ENCODE data around the gene NPAS3.
A peak's percentile ranks its signal among the peaks of the same experiment; 100 is the strongest.

NPAS3 gene
- long read RNA-seq, donor 1, partial matches to known transcripts, result 0 of 1 reads
- long read RNA-seq, donor 1, other reads (novel, unspliced or antisense), result 0 of 1 reads
- long read RNA-seq, donor 2, result 0 reads
- long read RNA-seq, donor 3, result 0 reads
- long read RNA-seq, donor 4, result 0 reads
- long read RNA-seq, donor 5, result 0 reads
- long read RNA-seq, donor 6, result 0 reads
- long read RNA-seq, donor 7, result 0 reads
- long read RNA-seq, donor 8, result 0 reads

GRCh38 chr14:32938719-32939253 lies at the start of gene NPAS3:
TSS of gene NPAS3 (plus strand) at chr14:32938879.
- DNase-seq, result no peak

GRCh38 chr14:32896979-32897697 lies 41.5 kb upstream of the NPAS3 start:
- DNase-seq, result peak; percentile 55

GRCh38 chr14:32897698-32898064 lies 41.0 kb upstream of the NPAS3 start:
- DNase-seq, result no peak

- DNase-seq, result no peak
Observed at GRCh38 chr14:32898876-32899275, 39.8 kb upstream of the NPAS3 start.

- DNase-seq, result no peak
Observed at GRCh38 chr14:32900547-32900946, 38.1 kb upstream of the NPAS3 start.

- DNase-seq, result no peak
Observed at GRCh38 chr14:32905013-32905412, 33.7 kb upstream of the NPAS3 start.

GRCh38 chr14:32906672-32907071 lies 32.0 kb upstream of the NPAS3 start:
- no peak for DNase-seq

GRCh38 chr14:32908196-32909084 lies 30.2 kb upstream of the NPAS3 start:
- DNase-seq, result no peak

- no peak for DNase-seq
Observed at GRCh38 chr14:32913725-32914124, 25.0 kb upstream of the NPAS3 start.

GRCh38 chr14:32914391-32914790 lies 24.3 kb upstream of the NPAS3 start:
- DNase-seq, result no peak

GRCh38 chr14:32920696-32921276 lies 17.9 kb upstream of the NPAS3 start:
- no peak for DNase-seq

- no peak for DNase-seq
Observed at GRCh38 chr14:32925439-32925838, 13.2 kb upstream of the NPAS3 start.

- no peak for DNase-seq
Observed at GRCh38 chr14:32932302-32932913, 6.3 kb upstream of the NPAS3 start.

- DNase-seq, result peak; percentile 71
Observed at GRCh38 chr14:32932914-32933628, 5.6 kb upstream of the NPAS3 start.

- DNase-seq, result no peak
Observed at GRCh38 chr14:32933629-32934072, 5.0 kb upstream of the NPAS3 start.

GRCh38 chr14:32934073-32934880 lies 4.4 kb upstream of the NPAS3 start:
- peak; percentile 82 for DNase-seq

- DNase-seq, result peak; percentile 71
Observed at GRCh38 chr14:32934881-32935633, 3.6 kb upstream of the NPAS3 start.

- peak; percentile 87 for DNase-seq
Observed at GRCh38 chr14:32939254-32940065, 781 bp downstream of the NPAS3 start.

Data from right kidney (tissue), 9 donors.